ENCODE measurements around the gene ASIC1. TPM values are rescaled to one million over a fixed set of nuclear protein-coding genes. Genes with fewer than 3 reads are reported as not detected.

ASIC1 gene
- total and polyA plus RNA-seq, 2 of the 13 experiments (the other 11 are each of a cell fraction or from before 2014, with no cell fraction given): 0.44 to 1.5 TPM

DNA sequence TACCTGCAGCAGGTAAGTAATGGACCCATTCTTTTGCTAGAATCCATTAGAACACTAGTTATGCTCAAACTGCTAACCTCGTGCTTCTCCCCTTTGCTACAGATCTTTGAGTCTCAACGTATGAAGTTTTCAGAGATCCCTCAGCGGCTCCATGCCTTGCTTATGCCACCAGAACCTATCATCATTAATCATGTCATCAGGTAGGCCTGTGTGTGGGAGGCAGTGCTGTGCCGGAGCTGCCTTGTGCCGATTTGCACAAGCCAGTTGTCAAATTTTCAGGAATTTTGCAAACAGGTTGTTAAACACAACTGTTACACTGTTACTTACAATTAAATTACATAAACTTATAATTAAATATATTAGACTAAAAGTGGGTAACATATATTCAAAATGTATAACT, 33.0 kb downstream of the ASIC1 start:
- Histone ChIP-seq H3K9ac (ENCODE audit: insufficient read depth, low read depth, low read length) (no peak overlapping the region), H3K4me2 (ENCODE audit: low read depth, low read length) (no peak overlapping the region), H3K27me3 (ENCODE audit: control insufficient read depth in 1 of 2, insufficient read depth in 2 of 2, low read length in 2 of 2) (no peaks in the 10 kb centered on the region), H4K20me1 (ENCODE audit: insufficient read depth, low read length) (peaks cover 4% of the 10 kb centered on the region; the same call in 1 of the 2 replicates), H3K27ac (ENCODE audit: extremely low read length, insufficient read depth, low read length) (no peak overlapping the region), H3K79me2 (ENCODE audit: insufficient read depth, low read length) (peaks cover 13% of the 10 kb centered on the region), H3K4me1 (ENCODE audit: insufficient read depth, low read length) (peaks cover 38% of the 10 kb centered on the region), H3K36me3 (replicated peaks in 1 of 2; ENCODE audit: control insufficient read depth in 1 of 2, insufficient read depth in 2 of 2, low read length in 2 of 2) (peaks cover 23 to 61% of the 10 kb centered on the region in 2 experiments), H3K9me3 (ENCODE audit: low read length) (no peaks in the 10 kb centered on the region), H2AFZ (ENCODE audit: low read length) (no peak overlapping the region), H3K4me3 (replicated peaks in 1 of 3; ENCODE audit: insufficient read depth in 1 of 3, low read depth in 2 of 3, low read length in 3 of 3) (no peak overlapping the region)
- in situ Hi-C loops (cut with HindIII; ENCODE audit: extremely low pct_ligation_motif_present, low pct_unique_long_range_greater_than_20kb): no loop called here
- no TSS peak for BruUV-seq (replicated peaks)
- CTCF ChIA-PET (ENCODE audit: low intra/inter-chr PET ratio, low total read pairs): no interaction called here
- no peak for TF ChIP-seq MYNN (CRISPR knock-in tag; IDR thresholded peaks at IDR 0.05; ENCODE audit: low read depth)
- TF ChIP-seq SIN3A (IDR thresholded peaks at IDR 0.05; ENCODE audit: borderline replicate concordance, low read depth, low read length): no peak
- TF ChIP-seq, protein P1, sequence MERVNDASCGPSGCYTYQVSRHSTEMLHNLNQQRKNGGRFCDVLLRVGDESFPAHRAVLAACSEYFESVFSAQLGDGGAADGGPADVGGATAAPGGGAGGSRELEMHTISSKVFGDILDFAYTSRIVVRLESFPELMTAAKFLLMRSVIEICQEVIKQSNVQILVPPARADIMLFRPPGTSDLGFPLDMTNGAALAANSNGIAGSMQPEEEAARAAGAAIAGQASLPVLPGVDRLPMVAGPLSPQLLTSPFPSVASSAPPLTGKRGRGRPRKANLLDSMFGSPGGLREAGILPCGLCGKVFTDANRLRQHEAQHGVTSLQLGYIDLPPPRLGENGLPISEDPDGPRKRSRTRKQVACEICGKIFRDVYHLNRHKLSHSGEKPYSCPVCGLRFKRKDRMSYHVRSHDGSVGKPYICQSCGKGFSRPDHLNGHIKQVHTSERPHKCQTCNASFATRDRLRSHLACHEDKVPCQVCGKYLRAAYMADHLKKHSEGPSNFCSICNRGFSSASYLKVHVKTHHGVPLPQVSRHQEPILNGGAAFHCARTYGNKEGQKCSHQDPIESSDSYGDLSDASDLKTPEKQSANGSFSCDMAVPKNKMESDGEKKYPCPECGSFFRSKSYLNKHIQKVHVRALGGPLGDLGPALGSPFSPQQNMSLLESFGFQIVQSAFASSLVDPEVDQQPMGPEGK (CRISPR knock-in tag; IDR thresholded peaks at IDR 0.05): no peak
- no peak for TF ChIP-seq ZNF264 (CRISPR knock-in tag; IDR thresholded peaks at IDR 0.05)
- no peak for TF ChIP-seq RCOR2 (CRISPR knock-in tag; IDR thresholded peaks at IDR 0.05)
- TF ChIP-seq, protein P2, sequence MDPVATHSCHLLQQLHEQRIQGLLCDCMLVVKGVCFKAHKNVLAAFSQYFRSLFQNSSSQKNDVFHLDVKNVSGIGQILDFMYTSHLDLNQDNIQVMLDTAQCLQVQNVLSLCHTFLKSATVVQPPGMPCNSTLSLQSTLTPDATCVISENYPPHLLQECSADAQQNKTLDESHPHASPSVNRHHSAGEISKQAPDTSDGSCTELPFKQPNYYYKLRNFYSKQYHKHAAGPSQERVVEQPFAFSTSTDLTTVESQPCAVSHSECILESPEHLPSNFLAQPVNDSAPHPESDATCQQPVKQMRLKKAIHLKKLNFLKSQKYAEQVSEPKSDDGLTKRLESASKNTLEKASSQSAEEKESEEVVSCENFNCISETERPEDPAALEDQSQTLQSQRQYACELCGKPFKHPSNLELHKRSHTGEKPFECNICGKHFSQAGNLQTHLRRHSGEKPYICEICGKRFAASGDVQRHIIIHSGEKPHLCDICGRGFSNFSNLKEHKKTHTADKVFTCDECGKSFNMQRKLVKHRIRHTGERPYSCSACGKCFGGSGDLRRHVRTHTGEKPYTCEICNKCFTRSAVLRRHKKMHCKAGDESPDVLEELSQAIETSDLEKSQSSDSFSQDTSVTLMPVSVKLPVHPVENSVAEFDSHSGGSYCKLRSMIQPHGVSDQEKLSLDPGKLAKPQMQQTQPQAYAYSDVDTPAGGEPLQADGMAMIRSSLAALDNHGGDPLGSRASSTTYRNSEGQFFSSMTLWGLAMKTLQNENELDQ (CRISPR knock-in tag; IDR thresholded peaks at IDR 0.05; ENCODE audit: borderline replicate concordance): no peak
- no peak for TF ChIP-seq HMGA1 (CRISPR knock-in tag; conservative IDR thresholded peaks at IDR 0.05)
- no peak for TF ChIP-seq ZNF432 (CRISPR knock-in tag; IDR thresholded peaks at IDR 0.05; ENCODE audit: borderline replicate concordance)
- TF ChIP-seq SP2 (CRISPR knock-in tag; IDR thresholded peaks at IDR 0.05): no peak
- TF ChIP-seq, protein P3, sequence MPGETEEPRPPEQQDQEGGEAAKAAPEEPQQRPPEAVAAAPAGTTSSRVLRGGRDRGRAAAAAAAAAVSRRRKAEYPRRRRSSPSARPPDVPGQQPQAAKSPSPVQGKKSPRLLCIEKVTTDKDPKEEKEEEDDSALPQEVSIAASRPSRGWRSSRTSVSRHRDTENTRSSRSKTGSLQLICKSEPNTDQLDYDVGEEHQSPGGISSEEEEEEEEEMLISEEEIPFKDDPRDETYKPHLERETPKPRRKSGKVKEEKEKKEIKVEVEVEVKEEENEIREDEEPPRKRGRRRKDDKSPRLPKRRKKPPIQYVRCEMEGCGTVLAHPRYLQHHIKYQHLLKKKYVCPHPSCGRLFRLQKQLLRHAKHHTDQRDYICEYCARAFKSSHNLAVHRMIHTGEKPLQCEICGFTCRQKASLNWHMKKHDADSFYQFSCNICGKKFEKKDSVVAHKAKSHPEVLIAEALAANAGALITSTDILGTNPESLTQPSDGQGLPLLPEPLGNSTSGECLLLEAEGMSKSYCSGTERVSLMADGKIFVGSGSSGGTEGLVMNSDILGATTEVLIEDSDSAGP (CRISPR knock-in tag; IDR thresholded peaks at IDR 0.05; ENCODE audit: borderline replicate concordance): no peak
- TF ChIP-seq LCORL (IDR thresholded peaks at IDR 0.05): no peak
- no peak for TF ChIP-seq LCORL (CRISPR knock-in tag; IDR thresholded peaks at IDR 0.05)
- TF ChIP-seq RAD21 (CRISPR knock-in tag; IDR thresholded peaks at IDR 0.05): no peak
- TF ChIP-seq SP4 (CRISPR knock-in tag; IDR thresholded peaks at IDR 0.05): no peak
- TF ChIP-seq ZNF317 (CRISPR knock-in tag; IDR thresholded peaks at IDR 0.05): no peak
- no peak for TF ChIP-seq MYC (CRISPR knock-in tag; IDR thresholded peaks at IDR 0.05; ENCODE audit: borderline replicate concordance)
- no peak for TF ChIP-seq ZNF879 (CRISPR knock-in tag; IDR thresholded peaks at IDR 0.05)
- TF ChIP-seq, protein P4, sequence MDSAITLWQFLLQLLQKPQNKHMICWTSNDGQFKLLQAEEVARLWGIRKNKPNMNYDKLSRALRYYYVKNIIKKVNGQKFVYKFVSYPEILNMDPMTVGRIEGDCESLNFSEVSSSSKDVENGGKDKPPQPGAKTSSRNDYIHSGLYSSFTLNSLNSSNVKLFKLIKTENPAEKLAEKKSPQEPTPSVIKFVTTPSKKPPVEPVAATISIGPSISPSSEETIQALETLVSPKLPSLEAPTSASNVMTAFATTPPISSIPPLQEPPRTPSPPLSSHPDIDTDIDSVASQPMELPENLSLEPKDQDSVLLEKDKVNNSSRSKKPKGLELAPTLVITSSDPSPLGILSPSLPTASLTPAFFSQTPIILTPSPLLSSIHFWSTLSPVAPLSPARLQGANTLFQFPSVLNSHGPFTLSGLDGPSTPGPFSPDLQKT (CRISPR knock-in tag; IDR thresholded peaks at IDR 0.05; ENCODE audit: borderline replicate concordance): no peak
- TF ChIP-seq SOX5 (CRISPR knock-in tag; IDR thresholded peaks at IDR 0.05; ENCODE audit: borderline replicate concordance): no peak
- TF ChIP-seq MED13 (CRISPR knock-in tag; IDR thresholded peaks at IDR 0.05): no peak
- TF ChIP-seq PCBP2 (optimal IDR thresholded peaks at IDR 0.05; ENCODE audit: low read depth, low read length, poor library complexity, severe bottlenecking): no peak
- POLR2A ChIA-PET: interaction anchor here (1.4 kb wide), 1 partner anchor 13 kb away, joined by 4 read pairs; the partner anchor contains the start of gene GPD1
- DNase-seq (ENCODE audit: low spot score) (no peak), FAIRE-seq (no peak), ATAC-seq (no peak)
- intact Hi-C loops (cut with micrococcal nuclease; ENCODE audit: unreplicated experiment): no loop called here
- WGBS (ENCODE audit: low lambda C conversion rate): 98% methylated on average over 5 of the region's 5 CpGs

Data from HepG2 (cell line).